ENCODE data around the gene IL17B.

DNA sequence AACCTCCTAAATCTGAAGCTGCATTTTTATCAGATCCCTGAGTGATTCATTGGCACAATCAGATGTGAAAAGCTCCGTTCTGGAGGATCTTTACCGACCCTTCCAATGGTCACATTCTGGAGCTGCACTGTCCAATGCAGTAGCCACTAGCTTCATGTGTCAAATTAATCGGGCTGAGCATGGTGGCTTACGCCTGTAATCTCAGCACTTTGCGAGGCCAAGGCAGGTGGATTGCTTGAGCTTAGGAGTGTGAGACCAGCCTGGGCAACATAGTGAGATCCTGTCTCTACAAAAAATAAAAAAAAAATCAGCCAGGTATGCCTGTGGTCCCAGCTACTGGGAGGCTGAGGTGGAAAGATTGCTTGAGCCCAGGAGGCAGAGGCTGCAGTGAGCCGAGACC is 3.7 kb downstream of the IL17B start:
- no peak for TF ChIP-seq CTCF (IDR thresholded peaks at IDR 0.05; ENCODE audit: extremely low read depth in 1 of 2, insufficient read depth in 1 of 2, low read depth in 1 of 2, low read length in 2 of 2)
- TF ChIP-seq, protein P1, sequence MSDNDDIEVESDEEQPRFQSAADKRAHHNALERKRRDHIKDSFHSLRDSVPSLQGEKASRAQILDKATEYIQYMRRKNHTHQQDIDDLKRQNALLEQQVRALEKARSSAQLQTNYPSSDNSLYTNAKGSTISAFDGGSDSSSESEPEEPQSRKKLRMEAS (IDR thresholded peaks at IDR 0.05; ENCODE audit: insufficient read depth, insufficient read length): no peak
- TF ChIP-seq POLR2A (IDR thresholded peaks at IDR 0.05; ENCODE audit: low read depth, low read length): no peak
- no peak for TF ChIP-seq EZH2 (IDR thresholded peaks at IDR 0.05; ENCODE audit: borderline replicate concordance, low read depth, low read length, severe bottlenecking)
- TF ChIP-seq POLR2AphosphoS5 (IDR thresholded peaks at IDR 0.05; ENCODE audit: insufficient read depth, low read depth, low read length): no peak

Measured in endothelial cell of umbilical vein (primary cell).